SK-N-SH (cell line): ENCODE data around the gene MISFA. TPM values are rescaled to one million over a fixed set of nuclear protein-coding genes. Genes with fewer than 3 reads are reported as not detected.
A peak's percentile ranks its signal among the peaks of the same experiment; 100 is the strongest.

Experiments
- GABPA ChIP-seq: IDR thresholded peaks from 2 replicates; pipeline ENCODE4 v1.4.0; 2012; ENCODE audit warnings: low read depth, mild to moderate bottlenecking
- GATA2 ChIP-seq: sonication (generic); formaldehyde crosslinking; IDR thresholded peaks from 2 replicates; pipeline ENCODE4 v1.5.0; 2020; ENCODE audit warnings: mild to moderate bottlenecking, missing genetic modification reagents
- MXI1 ChIP-seq: IDR thresholded peaks from 2 replicates; pipeline ENCODE4 v1.6.1; 2012; ENCODE audit warnings: mild to moderate bottlenecking, low read depth, low read length, improper control_type of control experiment
- NFIC ChIP-seq: IDR thresholded peaks from 2 replicates; pipeline ENCODE4 v1.4.0; 2012; ENCODE audit warnings: borderline replicate concordance
- RXRA ChIP-seq: IDR thresholded peaks from 2 replicates; pipeline ENCODE4 v1.4.0; 2012; ENCODE audit warnings: low read depth, mild to moderate bottlenecking, borderline replicate concordance
- TCF12 ChIP-seq: IDR thresholded peaks from 2 replicates; pipeline ENCODE4 v1.4.0; 2012
- TEAD4 ChIP-seq: IDR thresholded peaks from 2 replicates; pipeline ENCODE4 v1.4.0; 2012; ENCODE audit warnings: mild to moderate bottlenecking, borderline replicate concordance; ENCODE audit not compliant: insufficient read depth
- ZBTB33 ChIP-seq: IDR thresholded peaks from 2 replicates; pipeline ENCODE4 v1.4.0; 2012; ENCODE audit warnings: low read depth, borderline replicate concordance
- polyA plus RNA-seq, 3 experiments: library from polyadenylated mRNA; depleted of rRNA; stranded (reverse); fragments of >200 nt; gene quantifications; 2 replicates each; pipeline ENCODE4 v1.2.3, GENCODE V29; 2012
- TF ChIP-seq, protein P1 (sequence below): fragments of 200-600 bp; sonication (generic); IDR thresholded peaks from 2 replicates; pipeline ENCODE4 v1.6.1; 2017; ENCODE audit warnings: antibody characterized with exemption, mild to moderate bottlenecking, moderate library complexity
- TF ChIP-seq, protein P2 (sequence below): IDR thresholded peaks from 2 replicates; pipeline ENCODE4 v1.6.1; 2012; ENCODE audit warnings: mild to moderate bottlenecking, low read depth, low read length, moderate library complexity
- TF ChIP-seq, protein P3 (sequence below): IDR thresholded peaks from 2 replicates; pipeline ENCODE4; 2012

MISFA gene
- polyA plus RNA-seq, 1 of the 3 experiments (the other 2 are of a cell fraction): 2.4 TPM

GRCh38 chr11:18634140-18635032, 34.8 kb downstream of the MISFA start, which contains the start of gene SPTY2D1 (continued):
- TF ChIP-seq, protein P1, sequence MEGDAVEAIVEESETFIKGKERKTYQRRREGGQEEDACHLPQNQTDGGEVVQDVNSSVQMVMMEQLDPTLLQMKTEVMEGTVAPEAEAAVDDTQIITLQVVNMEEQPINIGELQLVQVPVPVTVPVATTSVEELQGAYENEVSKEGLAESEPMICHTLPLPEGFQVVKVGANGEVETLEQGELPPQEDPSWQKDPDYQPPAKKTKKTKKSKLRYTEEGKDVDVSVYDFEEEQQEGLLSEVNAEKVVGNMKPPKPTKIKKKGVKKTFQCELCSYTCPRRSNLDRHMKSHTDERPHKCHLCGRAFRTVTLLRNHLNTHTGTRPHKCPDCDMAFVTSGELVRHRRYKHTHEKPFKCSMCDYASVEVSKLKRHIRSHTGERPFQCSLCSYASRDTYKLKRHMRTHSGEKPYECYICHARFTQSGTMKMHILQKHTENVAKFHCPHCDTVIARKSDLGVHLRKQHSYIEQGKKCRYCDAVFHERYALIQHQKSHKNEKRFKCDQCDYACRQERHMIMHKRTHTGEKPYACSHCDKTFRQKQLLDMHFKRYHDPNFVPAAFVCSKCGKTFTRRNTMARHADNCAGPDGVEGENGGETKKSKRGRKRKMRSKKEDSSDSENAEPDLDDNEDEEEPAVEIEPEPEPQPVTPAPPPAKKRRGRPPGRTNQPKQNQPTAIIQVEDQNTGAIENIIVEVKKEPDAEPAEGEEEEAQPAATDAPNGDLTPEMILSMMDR: no peak
- TF ChIP-seq ZBTB33: peak; percentile 95
- TF ChIP-seq, protein P2, sequence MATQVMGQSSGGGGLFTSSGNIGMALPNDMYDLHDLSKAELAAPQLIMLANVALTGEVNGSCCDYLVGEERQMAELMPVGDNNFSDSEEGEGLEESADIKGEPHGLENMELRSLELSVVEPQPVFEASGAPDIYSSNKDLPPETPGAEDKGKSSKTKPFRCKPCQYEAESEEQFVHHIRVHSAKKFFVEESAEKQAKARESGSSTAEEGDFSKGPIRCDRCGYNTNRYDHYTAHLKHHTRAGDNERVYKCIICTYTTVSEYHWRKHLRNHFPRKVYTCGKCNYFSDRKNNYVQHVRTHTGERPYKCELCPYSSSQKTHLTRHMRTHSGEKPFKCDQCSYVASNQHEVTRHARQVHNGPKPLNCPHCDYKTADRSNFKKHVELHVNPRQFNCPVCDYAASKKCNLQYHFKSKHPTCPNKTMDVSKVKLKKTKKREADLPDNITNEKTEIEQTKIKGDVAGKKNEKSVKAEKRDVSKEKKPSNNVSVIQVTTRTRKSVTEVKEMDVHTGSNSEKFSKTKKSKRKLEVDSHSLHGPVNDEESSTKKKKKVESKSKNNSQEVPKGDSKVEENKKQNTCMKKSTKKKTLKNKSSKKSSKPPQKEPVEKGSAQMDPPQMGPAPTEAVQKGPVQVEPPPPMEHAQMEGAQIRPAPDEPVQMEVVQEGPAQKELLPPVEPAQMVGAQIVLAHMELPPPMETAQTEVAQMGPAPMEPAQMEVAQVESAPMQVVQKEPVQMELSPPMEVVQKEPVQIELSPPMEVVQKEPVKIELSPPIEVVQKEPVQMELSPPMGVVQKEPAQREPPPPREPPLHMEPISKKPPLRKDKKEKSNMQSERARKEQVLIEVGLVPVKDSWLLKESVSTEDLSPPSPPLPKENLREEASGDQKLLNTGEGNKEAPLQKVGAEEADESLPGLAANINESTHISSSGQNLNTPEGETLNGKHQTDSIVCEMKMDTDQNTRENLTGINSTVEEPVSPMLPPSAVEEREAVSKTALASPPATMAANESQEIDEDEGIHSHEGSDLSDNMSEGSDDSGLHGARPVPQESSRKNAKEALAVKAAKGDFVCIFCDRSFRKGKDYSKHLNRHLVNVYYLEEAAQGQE: 0 out of 2 replicates have a peak, but pooled peaks have one; percentile 25
- peak; percentile 76 for TF ChIP-seq MXI1
- TF ChIP-seq NFIC: no peak
- TF ChIP-seq, protein P3, sequence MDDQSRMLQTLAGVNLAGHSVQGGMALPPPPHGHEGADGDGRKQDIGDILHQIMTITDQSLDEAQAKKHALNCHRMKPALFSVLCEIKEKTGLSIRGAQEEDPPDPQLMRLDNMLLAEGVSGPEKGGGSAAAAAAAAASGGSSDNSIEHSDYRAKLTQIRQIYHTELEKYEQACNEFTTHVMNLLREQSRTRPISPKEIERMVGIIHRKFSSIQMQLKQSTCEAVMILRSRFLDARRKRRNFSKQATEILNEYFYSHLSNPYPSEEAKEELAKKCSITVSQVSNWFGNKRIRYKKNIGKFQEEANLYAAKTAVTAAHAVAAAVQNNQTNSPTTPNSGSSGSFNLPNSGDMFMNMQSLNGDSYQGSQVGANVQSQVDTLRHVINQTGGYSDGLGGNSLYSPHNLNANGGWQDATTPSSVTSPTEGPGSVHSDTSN: 0 out of 2 replicates have a peak, but pooled peaks have one; percentile 16
- no peak for TF ChIP-seq TEAD4
- TF ChIP-seq GATA2: no peak
- TF ChIP-seq GABPA: peak; percentile 93
- no peak for TF ChIP-seq TCF12
- TF ChIP-seq RXRA: no peak
